ENCODE measurements around the gene FBXO38. TPM values are rescaled to one million over a fixed set of nuclear protein-coding genes. Genes with fewer than 3 reads are reported as not detected.
A peak's percentile ranks its signal among the peaks of the same experiment; 100 is the strongest.

Gene FBXO38
- total RNA-seq, 2 experiments from 2014 or later = 38.0 to 39.6 TPM

GRCh38 chr5:148364343-148364742, 19.4 kb upstream of the FBXO38 start:
- intact Hi-C loops (cut with micrococcal nuclease) = no loop called here
- peaks cover 9% of the 10 kb centered on the region for H3K36me3 Mint-ChIP-seq (ENCODE audit: low read depth)
- ChIA-PET CTCF (no interaction called here), POLR2A (no interaction called here)
- DNase-seq = no peak
- no peaks in the 10 kb centered on the region for H3K4me1 Mint-ChIP-seq (ENCODE audit: low read depth)
- no peak for TF ChIP-seq CTCF (IDR thresholded peaks at IDR 0.05)
- no peak for ATAC-seq
- peaks cover 4% of the 10 kb centered on the region for H3K9me3 Mint-ChIP-seq
- no peak overlapping the region for H3K27ac Mint-ChIP-seq
- H3K4me3 Mint-ChIP-seq = no peak overlapping the region
- H3K27me3 Mint-ChIP-seq = peaks cover 6% of the 10 kb centered on the region

- peaks cover 4% of the 10 kb centered on the region for H3K9me3 Mint-ChIP-seq
- no peak overlapping the region for H3K27ac Mint-ChIP-seq
- H3K36me3 Mint-ChIP-seq (ENCODE audit: low read depth) = peaks cover 9% of the 10 kb centered on the region
- POLR2A ChIA-PET = no interaction called here
- no peak for ATAC-seq
- CTCF ChIA-PET = no interaction called here
- H3K27me3 Mint-ChIP-seq = peaks cover 6% of the 10 kb centered on the region
- no peak for DNase-seq
- no peak for TF ChIP-seq CTCF (IDR thresholded peaks at IDR 0.05)
- intact Hi-C loops (cut with micrococcal nuclease) = no loop called here
- H3K4me1 Mint-ChIP-seq (ENCODE audit: low read depth) = no peaks in the 10 kb centered on the region
- H3K4me3 Mint-ChIP-seq = no peak overlapping the region
Measured at GRCh38 chr5:148368299-148368698, 15.5 kb upstream of the FBXO38 start.

- Mint-ChIP-seq H3K4me1 (ENCODE audit: low read depth) (no peaks in the 10 kb centered on the region), H3K36me3 (ENCODE audit: low read depth) (peaks cover 9% of the 10 kb centered on the region), H3K9me3 (peaks cover 4% of the 10 kb centered on the region), H3K27ac (no peak overlapping the region), H3K4me3 (no peak overlapping the region), H3K27me3 (peaks cover 5% of the 10 kb centered on the region)
- no peak for TF ChIP-seq CTCF (IDR thresholded peaks at IDR 0.05)
- intact Hi-C loops (cut with micrococcal nuclease) = no loop called here
- ChIA-PET POLR2A (no interaction called here), CTCF (no interaction called here)
- DNase-seq (no peak), ATAC-seq (no peak)
Measured at GRCh38 chr5:148372166-148372725, 11.5 kb upstream of the FBXO38 start.

GRCh38 chr5:148372893-148373292, 10.9 kb upstream of the FBXO38 start:
- peaks cover 4% of the 10 kb centered on the region for H3K27me3 Mint-ChIP-seq
- H3K36me3 Mint-ChIP-seq (ENCODE audit: low read depth) = peaks cover 13% of the 10 kb centered on the region
- H3K9me3 Mint-ChIP-seq = peaks cover 4% of the 10 kb centered on the region
- no peaks in the 10 kb centered on the region for H3K4me1 Mint-ChIP-seq (ENCODE audit: low read depth)
- TF ChIP-seq CTCF (IDR thresholded peaks at IDR 0.05) = no peak
- CTCF ChIA-PET = no interaction called here
- no peak overlapping the region for H3K27ac Mint-ChIP-seq
- POLR2A ChIA-PET = no interaction called here
- no peak overlapping the region for H3K4me3 Mint-ChIP-seq
- DNase-seq (no peak), ATAC-seq (no peak)
- intact Hi-C loops (cut with micrococcal nuclease) = no loop called here

GRCh38 chr5:148374690-148375360, 8.9 kb upstream of the FBXO38 start:
- intact Hi-C loops (cut with micrococcal nuclease) = no loop called here
- Mint-ChIP-seq H3K4me1 (ENCODE audit: low read depth) (peaks cover 7% of the 10 kb centered on the region), H3K27me3 (no peaks in the 10 kb centered on the region), H3K9me3 (peaks cover 11% of the 10 kb centered on the region), H3K4me3 (no peak overlapping the region), H3K36me3 (ENCODE audit: low read depth) (peaks cover 24% of the 10 kb centered on the region), H3K27ac (no peak overlapping the region)
- DNase-seq = peak; percentile 29
- peak; percentile 61 for ATAC-seq
- ChIA-PET CTCF (interaction anchor here (0.7 to 2.8 kb wide), 12 partner anchors 13 to 426 kb away, joined by 3 to 16 read pairs (median 4); no protein-coding TSS in a partner anchor), POLR2A (no interaction called here)
- TF ChIP-seq CTCF (IDR thresholded peaks at IDR 0.05) = peak; percentile 54

All from activated CD8-positive, alpha-beta T cell treated with anti-CD3 and anti-CD28 coated beads for 36 hours (primary cell).